OCI-LY1 (cell line): ENCODE measurements around the gene SFT2D3.

Experiments
- EZH2 ChIP-seq: fragments of 200-600 bp; sonication (generic), shearing (Covaris generic); IDR thresholded peaks from 2 replicates; pipeline ENCODE4 v1.8.0; 2017; ENCODE audit warnings: borderline replicate concordance, mixed run types, mild to moderate bottlenecking, antibody characterized with exemption, low read length, moderate library complexity, mixed read lengths
- TF ChIP-seq, protein P1 (sequence below): fragments of 200-600 bp; sonication (generic), shearing (Covaris generic); IDR thresholded peaks from 2 replicates; pipeline ENCODE4 v1.5.1; 2017; ENCODE audit warnings: mild to moderate bottlenecking, antibody characterized with exemption, low read length, moderate library complexity, mixed read lengths

DNA sequence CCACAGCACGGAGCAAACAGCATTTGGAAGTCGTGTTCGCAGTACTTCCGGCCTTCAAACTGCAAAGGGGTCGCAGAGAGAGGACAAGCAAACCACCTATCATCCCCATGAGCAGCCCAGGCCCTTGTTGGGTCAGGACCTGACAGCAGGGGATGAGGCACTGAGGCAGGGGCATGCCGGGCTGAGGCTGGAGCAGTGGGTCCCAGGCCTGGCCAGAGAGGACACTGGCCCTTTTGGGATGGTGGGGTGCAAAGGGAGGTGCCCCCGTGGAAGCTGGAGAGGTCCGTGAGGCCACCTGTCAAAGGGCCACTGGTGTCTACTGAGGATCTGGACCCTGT is 46.5 kb upstream of the SFT2D3 start:
- TF ChIP-seq, protein P1, sequence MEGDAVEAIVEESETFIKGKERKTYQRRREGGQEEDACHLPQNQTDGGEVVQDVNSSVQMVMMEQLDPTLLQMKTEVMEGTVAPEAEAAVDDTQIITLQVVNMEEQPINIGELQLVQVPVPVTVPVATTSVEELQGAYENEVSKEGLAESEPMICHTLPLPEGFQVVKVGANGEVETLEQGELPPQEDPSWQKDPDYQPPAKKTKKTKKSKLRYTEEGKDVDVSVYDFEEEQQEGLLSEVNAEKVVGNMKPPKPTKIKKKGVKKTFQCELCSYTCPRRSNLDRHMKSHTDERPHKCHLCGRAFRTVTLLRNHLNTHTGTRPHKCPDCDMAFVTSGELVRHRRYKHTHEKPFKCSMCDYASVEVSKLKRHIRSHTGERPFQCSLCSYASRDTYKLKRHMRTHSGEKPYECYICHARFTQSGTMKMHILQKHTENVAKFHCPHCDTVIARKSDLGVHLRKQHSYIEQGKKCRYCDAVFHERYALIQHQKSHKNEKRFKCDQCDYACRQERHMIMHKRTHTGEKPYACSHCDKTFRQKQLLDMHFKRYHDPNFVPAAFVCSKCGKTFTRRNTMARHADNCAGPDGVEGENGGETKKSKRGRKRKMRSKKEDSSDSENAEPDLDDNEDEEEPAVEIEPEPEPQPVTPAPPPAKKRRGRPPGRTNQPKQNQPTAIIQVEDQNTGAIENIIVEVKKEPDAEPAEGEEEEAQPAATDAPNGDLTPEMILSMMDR: no peak
- no peak for TF ChIP-seq EZH2
